GM11168 (cell line): ENCODE measurements around the gene EIF5.

Experiments
- in situ Hi-C: fragments of 300-500 bp; cut with MboI; formaldehyde crosslinking; loops from one replicate; pipeline ENCODE4 v1.12.0; 2022; ENCODE audit warnings: low sequenced_read_pairs; ENCODE audit not compliant: unreplicated experiment

The EIF5 gene

DNA sequence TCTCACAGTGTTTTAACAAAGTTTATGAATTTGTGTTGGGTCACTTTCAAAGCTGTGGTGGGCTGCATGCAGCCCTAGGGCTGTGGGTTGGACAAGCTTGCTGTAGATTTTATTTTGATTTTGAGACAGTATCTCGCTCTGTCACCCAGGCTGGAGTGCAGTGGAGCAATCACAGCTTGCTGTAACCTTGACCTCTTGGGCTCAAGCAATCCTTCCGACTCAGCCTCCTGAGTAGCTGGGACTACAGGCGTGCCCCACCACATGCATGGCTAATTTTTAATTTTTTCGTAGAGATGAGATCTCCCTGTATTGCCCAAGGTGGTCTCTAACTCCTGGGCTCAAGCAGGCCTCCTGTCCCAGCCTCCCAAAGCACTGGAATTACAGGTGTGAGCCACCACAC is 56.6 kb downstream of the EIF5 start:
- in situ Hi-C loops: no loop called here

DNA sequence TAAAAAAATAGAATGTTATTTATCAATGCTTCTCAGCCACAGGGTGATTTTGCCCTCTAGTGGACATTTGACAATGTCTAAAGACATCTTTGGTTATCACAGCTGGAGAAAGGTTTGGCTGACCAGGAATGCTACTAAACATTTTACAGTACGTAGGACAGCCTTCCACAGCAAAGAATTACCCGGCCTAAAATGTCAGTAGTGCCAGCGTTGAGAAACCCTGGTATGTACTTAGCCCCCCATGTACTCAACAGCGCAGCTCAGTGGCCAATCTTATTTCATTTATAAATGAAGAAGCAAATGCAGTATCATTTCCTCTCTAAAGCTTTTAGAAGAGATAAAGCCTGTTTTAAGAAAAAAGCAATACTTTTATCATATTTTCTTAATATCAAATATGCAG is 57.0 kb downstream of the EIF5 start:
- in situ Hi-C loops: no loop called here

DNA sequence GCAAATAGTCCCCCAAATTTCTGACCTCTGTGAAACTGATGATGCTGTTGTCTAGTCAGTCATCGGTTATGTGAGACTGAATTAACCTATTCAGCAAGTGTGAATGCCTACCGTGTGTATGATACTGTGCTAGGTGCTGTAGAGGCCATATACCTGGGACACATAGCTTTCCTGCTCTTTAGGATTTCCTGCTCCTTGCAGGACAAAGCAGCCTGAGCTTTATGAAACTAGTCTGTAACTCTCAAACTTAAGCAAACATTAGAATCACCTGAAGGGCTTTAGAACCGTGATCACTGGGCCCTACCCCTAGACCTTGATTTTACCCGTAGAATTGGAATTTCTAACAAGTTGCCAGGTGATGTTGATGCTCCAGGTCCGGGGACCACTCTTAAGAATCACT is 58.1 kb downstream of the EIF5 start:
- in situ Hi-C loops: no loop called here

DNA sequence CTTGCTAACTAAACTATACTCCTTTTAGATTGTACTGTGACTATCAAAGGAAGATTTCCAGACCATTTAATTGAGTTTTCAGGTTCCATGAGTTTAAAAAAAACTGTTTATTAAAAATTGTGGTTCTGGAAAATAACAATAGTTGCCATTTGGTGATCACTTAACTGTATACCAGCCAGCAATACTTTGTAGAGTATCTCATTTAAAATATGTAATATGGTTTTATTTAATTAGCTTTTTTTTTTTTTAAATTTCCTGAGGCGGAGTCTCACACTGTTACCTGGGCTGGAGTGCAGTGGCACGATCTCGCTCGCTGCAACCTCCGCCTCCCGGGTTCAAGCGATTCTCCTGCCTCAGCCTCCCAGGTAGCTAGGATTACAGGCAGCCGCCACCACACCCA is 58.5 kb downstream of the EIF5 start:
- in situ Hi-C loops: no loop called here

DNA sequence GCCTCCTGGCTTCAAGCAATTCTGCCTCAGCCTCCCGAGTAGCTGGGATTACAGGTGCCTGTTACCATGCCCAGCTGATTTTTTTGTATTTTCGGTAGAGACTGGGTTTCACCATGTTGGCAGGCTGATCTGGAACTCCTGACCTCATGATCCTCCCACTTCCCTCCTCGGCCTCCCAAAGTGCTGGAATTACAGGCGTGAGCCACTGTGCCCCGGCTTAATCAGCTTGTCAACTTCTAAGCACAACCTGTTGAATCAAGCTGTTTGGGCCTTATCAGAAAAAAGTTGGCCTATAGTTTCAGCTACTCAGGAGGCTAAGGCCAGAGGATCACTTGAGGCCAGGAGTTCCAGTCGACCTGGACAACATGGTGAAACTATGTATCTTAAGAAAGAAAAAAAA is 59.0 kb downstream of the EIF5 start:
- in situ Hi-C loops: no loop called here

DNA sequence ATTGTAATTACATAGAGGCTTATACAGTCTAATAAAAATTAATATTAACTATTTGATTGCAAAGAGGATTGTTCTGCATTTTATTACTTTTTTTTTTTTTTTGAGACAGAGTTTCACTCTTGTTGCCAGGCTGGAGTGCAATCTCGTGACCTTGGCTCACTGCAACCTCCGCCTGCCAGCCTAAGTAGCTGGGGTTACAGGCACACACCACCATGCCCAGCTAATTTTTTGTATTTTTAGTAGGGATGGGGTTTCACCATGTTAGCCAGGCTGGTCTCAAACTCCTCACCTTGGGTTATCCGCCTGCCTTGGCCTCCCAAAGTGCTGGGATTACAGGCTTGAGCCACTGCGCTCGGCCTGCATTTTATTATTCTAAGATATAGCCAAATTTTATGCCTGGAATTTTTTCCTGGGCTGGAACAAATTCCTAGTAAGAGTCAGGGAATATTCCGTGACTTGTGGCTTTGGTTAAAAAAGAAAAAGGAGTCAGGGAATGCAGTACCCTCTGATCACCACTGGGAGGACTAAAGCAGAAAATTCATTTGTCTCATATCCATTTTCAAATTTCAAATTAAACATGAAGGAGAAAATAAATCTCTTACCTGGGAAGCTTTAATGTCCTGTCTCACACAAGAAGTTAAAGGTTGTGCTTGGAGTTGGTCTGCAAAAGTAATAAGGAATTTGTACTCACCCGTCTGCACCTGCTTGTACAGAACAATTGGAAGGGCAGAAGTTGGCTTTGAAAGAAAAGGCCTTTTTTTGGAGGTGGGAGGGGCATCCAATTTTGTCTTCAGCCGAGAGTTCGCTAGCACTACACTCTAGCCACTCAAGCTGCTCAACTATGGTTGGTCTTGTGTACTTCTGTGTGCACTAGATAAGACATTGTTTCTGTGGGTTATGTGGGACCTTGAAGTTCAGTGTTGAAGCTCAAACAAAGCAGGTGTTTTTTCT is 59.9 kb downstream of the EIF5 start:
- in situ Hi-C loops: no loop called here
